GM12891 (cell line): ENCODE measurements around the gene GABBR2.

Source experiments
- DNase-seq: peaks from one replicate; pipeline ENCODE4 v3.0.0; 2011; ENCODE audit warnings: low spot score; ENCODE audit not compliant: insufficient read length
- FAIRE-seq: peaks from 2 replicates; lab custom pipeline; 2011; peaks lifted over from hg19 to GRCh38; lab: Jason Lieb, UNC
- PAX5 ChIP-seq: IDR thresholded peaks from 2 replicates; pipeline ENCODE4 v1.6.1; 2011; ENCODE audit warnings: low read length, moderate library complexity, mild to moderate bottlenecking; ENCODE audit not compliant: insufficient read depth, severe bottlenecking
- POLR2A ChIP-seq: IDR thresholded peaks from 2 replicates; pipeline ENCODE4 v1.6.1; 2011; ENCODE audit warnings: low read depth, low read length, control low read depth
- POLR2AphosphoS5 ChIP-seq: IDR thresholded peaks from 2 replicates; pipeline ENCODE4 v1.6.1; 2011; ENCODE audit warnings: low read depth, low read length, control low read depth
- POU2F2 ChIP-seq: IDR thresholded peaks from 2 replicates; pipeline ENCODE4 v1.6.1; 2011; ENCODE audit warnings: low read depth, mild to moderate bottlenecking, control low read depth, low read length, moderate library complexity
- SPI1 ChIP-seq: IDR thresholded peaks from 2 replicates; pipeline ENCODE4 v1.6.1; 2011; ENCODE audit warnings: low read depth, low read length, control low read depth
- TAF1 ChIP-seq: IDR thresholded peaks from 2 replicates; pipeline ENCODE4 v1.6.1; 2011; ENCODE audit warnings: low read depth, low read length, control low read depth

The GABBR2 gene

DNA sequence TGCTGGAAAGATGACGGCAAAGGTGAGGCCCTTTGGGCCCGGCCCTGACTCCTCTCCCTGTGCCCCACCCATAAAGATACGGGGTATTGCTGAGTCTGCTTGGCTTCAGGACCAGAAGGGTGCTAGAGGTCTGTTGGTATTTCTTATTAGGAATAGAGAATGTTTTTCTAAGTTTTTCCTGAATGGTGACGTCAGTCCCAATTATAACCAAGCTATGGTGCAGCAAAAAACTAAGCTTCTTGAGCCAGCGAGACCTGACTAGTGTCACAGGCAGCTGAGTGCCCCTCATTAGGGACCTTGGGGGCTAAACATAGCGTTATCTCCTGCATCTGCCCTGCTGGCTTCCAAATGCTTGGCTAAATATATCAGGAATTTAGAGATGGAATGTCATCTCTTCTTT is 302.3 kb downstream of the GABBR2 start:
- DNase-seq (no peak), FAIRE-seq (no peak)
- TF ChIP-seq TAF1 (no peak), POLR2A (no peak), SPI1 (no peak), POU2F2 (no peak), PAX5 (no peak), POLR2AphosphoS5 (no peak)

DNA sequence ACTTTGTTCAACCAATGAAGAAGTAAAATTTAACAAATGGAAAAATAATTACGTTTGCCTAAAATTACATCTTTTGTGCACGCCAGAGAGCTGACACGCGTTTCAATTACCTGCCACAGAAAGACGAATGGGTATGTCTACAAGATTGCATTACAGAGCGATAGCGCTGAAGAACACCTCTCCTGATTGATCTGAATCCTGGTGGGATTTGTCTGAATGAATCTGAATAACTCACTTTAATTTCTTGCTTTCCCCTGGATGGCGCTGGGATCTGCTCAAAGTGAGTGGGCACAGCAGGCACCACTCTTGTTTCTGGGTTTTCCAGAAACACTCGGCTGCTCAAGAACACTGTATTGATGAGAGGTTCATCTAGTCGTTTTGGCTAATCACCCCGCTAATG is 304.5 kb downstream of the GABBR2 start:
- FAIRE-seq (no peak), DNase-seq (no peak)
- no peak for TF ChIP-seq PAX5
- TF ChIP-seq SPI1, result no peak
- TF ChIP-seq POLR2A, result no peak

DNA sequence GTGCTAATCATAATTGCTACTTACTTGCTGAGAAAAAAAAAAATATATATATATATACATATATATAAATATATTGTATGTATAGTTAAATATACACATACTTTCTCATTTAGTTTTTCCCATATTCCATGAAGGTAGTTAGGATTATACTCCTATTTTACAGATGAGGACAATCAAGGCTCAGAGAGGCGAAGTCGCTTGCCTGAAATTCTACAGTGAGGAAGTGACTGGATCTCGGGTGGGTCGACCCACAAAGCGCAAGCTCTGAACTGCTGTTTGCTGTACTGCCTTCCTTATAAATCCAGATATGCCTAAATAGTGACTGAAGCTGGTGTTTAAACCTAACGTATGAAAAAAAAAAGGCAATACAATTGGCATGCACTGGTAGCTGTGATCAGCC is 305.0 kb downstream of the GABBR2 start:
- no peak for TF ChIP-seq POU2F2
- TF ChIP-seq PAX5, result no peak
- TF ChIP-seq POLR2AphosphoS5, result no peak
- TF ChIP-seq POLR2A, result no peak
- no peak for TF ChIP-seq TAF1
- no peak for TF ChIP-seq SPI1
- DNase-seq (no peak), FAIRE-seq (no peak)

DNA sequence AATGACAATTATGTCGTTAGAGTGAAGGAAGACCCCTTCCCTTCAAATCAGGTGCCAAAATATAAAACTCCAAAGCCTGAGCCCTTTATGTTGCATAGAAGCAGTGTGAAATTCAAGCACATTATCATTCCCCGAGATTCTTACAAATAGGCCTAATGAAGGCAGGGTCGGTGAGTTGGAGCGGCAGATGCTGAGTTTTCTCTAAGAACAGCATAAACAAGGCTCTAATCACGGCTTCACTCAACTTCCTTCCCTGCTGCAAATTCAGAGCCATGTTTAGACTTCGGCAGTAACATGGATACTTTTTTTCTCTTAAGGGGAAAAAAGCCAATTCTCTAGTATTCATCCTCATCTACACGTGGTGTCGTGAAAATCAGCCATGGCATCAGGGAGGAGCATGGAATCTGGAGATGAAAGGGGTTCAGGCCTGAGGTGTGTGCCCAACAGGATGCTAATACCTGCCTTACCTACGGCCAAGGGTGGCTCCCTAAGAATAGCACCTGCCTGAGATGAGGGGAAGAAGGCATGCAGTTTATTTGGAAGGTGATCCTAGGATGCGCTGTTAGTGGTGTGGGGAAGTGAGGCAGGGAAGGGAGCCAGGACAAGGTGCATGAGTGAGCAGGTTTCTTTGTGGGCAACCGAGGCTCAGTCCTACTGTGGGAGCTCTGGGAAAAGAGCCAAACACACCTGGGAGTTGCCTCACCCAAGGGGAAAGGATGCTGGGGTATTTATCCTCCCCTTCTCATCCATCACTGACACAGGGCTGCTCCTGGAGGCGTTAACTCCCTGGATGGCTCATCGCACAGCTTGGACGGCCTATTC is 306.5 kb downstream of the GABBR2 start:
- FAIRE-seq (no peak), DNase-seq (no peak)
- TF ChIP-seq POLR2AphosphoS5, result no peak
- no peak for TF ChIP-seq SPI1
- no peak for TF ChIP-seq TAF1
- TF ChIP-seq POU2F2, result no peak

DNA sequence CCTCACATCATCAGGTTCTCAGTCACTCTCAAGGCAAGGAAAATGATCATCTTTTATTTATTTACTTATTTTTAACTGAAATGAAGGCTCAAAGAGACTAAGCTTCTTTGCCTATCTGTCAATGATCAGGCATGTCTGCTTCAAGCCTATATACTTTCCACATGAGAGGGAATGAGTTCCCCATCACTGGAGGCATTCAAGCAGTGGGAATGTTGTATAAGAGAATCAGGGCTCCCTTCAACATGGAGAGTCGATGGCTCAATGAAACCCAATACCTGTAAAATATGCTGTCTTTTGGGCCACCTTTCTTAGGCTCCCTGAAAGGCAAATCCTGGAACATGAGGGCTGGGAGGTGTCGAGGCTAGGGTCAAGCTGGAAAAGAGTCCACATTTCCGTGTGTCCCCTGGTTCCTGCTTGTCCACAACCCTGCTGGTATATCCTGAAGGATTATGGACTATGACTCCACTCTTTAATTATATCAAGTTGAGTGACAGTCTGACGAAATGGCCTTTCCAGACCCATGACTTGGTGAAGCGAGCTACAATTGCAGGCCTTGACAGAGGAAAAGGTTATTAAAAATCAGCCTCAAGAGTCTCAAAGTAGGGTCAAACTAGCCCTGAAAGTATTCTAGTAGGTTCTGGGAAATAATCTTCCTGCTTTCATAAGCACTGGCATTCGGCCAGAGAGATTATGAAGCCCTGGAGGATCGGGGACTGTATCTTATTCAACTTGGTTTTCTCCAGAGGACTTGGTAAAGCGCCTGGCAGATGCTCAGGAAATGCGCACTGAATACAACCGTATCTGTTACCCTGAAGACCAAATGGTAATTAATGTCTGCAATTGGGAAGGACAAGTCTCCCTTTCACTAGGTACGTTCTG is 307.4 kb downstream of the GABBR2 start:
- TF ChIP-seq PAX5 (no peak), TAF1 (no peak), SPI1 (no peak), POLR2AphosphoS5 (no peak), POLR2A (no peak), POU2F2 (no peak)
- FAIRE-seq (no peak), DNase-seq (no peak)

DNA sequence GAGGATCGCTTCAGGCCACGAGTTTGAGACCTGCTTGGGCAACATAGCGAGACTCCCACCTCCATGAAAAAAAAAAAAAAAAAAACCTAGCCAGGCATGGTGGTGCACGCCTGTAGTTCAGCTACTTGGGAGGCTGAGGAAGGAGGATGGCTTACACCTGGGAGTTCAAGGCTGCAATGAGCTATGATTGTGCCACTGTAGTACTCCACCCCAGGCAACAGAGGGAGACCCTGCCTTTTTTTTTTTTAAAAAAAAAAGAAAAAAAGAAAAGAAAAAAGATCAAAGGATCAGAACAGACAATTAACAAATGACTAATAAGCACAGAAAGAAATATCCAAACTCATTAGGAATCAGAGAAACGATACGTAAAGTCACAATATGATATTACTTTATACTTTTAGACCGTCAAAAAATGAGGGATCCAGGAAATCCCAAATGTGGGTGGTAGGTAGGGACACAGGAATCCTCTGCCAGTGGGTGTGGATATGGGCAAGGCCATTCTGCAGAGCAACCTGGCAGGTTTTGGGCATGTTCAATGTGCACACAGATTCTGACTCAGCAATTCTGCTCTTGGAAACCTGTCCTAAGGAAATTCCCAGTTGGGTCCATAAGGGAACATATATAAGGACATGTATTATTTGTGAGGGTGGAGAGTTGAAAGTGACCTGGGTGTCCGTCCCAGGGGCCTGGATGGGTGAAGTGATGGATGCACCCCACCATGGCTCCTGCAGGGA is 308.6 kb downstream of the GABBR2 start:
- no peak for FAIRE-seq
- no peak for TF ChIP-seq TAF1
- no peak for TF ChIP-seq SPI1
- TF ChIP-seq POU2F2, result no peak
- no peak for TF ChIP-seq POLR2AphosphoS5
- TF ChIP-seq POLR2A, result no peak
- no peak for TF ChIP-seq PAX5
- DNase-seq, result no peak

DNA sequence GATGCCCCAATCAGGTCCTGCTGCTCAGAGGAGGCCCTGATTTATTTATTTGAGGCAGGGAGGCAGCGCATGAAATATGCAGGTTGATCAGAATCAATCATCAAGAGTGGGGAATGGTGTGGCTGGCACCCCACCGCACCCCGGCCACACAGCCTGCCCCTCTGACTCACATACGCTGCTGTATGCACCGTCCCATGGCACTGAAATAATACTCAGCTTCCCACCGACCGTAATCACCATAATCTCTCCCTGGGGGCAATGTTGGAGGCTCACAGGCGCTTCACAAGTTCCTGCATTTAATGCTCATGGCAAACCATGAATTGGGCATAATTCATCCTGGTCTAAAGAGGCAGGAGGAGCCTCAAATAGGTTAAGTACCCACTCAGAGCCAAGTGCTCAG is 312.1 kb downstream of the GABBR2 start:
- TF ChIP-seq POU2F2, result no peak
- no peak for TF ChIP-seq PAX5
- no peak for TF ChIP-seq TAF1
- no peak for TF ChIP-seq POLR2A
- no peak for TF ChIP-seq POLR2AphosphoS5
- no peak for TF ChIP-seq SPI1
- FAIRE-seq (no peak), DNase-seq (no peak)

DNA sequence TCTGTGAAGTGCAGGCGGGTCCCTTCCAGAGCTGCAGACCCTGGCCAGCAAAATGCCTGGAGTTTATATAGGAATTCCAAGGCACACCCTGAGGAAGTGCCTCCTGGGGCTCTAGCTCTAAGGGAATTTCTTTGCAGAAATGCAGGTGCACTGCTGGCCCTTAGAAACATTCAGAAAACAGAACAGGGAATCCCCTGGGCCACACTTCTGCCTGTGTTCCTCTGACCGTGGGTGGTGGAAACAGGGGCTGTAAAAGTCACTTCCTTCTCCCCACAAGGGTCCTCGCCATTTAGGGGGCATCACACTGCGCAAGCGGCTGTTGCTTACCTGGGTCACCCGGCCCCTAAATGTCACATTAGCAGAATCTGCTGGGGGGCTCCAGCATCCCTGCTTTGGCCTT is 312.5 kb downstream of the GABBR2 start:
- TF ChIP-seq SPI1 (peak; percentile 40; the same call in 1 of the 2 replicates), POU2F2 (no peak), POLR2A (no peak), PAX5 (no peak), POLR2AphosphoS5 (no peak), TAF1 (no peak)
- FAIRE-seq, result no peak
- DNase-seq, result no peak

DNA sequence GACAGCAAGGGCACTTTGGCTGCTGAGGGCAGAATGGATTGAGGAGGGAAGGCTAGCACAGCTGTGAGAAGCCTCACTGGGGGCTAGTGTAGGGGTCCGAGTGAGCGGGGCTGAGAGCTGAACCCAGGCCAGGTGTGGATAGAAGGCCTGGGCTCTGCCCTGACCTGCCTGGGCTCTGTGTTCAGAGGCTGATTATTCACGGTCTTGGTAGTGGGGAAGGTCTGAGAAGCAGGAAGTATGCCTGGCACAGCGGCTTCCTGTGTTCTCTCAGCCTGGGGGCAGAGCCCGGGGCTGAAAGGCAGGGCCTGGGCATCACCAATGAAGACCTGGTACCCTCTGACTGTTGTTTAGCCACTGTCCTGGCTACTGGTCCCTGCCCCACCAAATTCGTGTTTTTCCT is 316.9 kb downstream of the GABBR2 start:
- DNase-seq (no peak), FAIRE-seq (no peak)
- TF ChIP-seq SPI1 (no peak), POLR2AphosphoS5 (no peak), POU2F2 (no peak), POLR2A (no peak), PAX5 (no peak), TAF1 (no peak)

DNA sequence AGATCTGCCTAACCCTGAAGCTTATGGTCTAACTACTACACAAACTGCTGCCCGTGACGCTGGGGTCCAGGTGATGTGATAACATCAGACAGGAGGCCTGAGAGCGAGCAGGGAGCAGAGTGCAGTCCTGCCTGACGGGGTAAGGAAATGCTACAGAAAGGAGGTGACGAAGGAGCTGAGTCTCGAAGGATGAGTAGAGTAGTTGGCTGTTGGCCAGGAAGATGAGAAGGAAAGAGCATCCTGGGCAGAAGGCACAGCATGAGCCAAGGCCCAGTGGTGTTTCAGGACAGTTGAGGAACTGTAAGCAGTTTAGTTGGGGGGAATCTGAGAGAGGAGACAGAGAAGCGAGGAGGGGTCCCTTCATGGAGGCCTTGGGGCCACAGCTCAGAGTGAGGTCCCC is 317.3 kb downstream of the GABBR2 start:
- no peak for TF ChIP-seq PAX5
- TF ChIP-seq SPI1, result no peak
- TF ChIP-seq POLR2AphosphoS5, result no peak
- no peak for TF ChIP-seq POLR2A
- TF ChIP-seq POU2F2, result no peak
- no peak for TF ChIP-seq TAF1
- DNase-seq (no peak), FAIRE-seq (no peak)
